Measurements from ENCODE around the gene MPP3.

MPP3 gene

DNA sequence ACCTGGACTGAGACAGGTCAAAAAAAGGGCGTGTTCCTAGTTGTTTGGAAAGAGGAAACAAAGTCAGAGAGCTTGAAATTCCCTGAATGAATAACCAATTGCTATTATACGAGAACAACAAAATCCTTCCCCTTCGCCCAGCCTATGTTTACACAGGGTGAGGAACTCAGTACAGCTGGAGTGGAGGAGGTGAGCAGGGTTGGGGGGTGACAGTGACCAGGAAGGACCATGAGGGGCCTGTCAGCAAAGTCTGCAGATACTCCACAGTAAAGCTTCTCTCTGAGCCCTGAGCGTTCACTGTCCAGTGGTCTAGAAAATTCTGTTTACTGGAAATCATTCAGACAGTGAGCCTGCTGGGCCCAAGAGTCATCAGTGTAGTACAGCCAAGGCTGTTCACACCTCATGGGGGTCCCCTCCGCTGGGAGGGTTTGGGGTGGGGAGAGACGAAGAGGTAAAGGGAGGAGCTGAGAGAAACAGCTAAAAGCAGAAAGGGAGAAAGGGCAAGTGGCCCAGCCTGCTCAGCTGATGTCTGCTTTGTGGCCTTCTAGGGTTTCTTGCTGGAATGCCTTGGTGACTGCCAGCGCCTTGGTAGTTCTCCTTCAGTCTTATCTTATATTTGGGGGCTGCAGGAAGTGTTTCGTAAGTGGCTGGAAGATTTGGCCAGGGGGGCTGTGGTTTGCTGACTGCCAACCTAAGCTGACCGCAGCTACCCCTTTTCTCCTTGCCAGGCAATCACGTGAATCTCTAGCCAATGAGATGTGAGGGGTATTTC lies 59.9 kb downstream of the MPP3 start:
- no peak for DNase-seq (ENCODE audit: low read depth)

DNA sequence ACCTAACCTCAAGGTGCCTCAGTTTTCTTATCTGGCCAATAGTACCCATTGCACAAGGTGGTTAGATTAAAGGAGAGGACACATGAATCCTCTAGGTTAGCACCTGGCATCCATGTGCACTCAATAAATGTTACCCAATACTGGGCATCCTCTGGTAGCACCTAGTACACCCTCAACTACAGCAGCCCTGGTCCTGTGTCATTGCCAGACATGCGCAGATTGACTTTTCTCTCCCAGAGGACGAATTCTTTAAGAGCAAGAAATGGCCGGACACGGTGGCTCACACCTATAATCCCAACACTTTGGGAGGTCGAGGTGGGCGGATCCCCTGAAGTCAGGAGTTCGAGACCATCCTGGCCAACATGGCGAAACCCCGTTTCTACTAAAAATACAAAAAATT lies 61.5 kb downstream of the MPP3 start:
- DNase-seq (ENCODE audit: low read depth) = no peak

DNA sequence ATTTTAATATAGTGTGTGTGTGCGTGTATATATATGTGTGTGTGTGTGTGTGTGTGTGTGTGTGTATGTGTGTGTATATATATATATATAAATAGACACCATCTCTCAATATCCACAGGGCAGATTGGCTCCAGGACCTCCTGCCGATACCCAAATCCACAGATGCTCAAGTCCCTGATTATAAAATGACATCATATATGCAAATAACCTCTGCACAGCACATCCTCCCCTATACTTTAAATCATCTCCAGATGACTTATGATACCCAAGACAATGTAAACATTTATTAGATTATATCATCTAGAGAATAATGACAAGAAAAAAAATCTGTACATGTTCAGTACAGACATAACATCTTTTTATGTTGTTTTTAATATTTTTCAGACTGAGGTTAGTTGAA lies 62.0 kb downstream of the MPP3 start:
- no peak for DNase-seq (ENCODE audit: low read depth)

DNA sequence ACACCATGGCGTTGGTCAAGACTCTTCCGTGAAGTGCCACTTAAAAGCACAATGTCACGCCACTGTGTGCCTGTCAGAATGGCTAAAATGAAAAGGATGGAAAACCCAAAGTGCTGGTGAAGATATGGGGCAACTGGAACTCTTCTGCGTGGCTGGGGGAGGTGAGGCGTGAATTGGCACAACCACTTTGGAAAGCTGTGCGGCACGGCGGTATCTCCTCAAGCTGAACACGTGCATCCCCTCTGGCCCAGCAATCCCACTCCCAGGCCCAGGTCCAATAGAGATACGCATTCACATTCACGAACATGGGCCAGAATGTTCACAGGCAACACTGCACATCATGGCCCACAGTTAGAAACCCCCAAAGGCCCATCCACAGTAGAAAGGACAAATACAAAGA lies 63.1 kb downstream of the MPP3 start:
- DNase-seq (ENCODE audit: low read depth) = no peak

DNA sequence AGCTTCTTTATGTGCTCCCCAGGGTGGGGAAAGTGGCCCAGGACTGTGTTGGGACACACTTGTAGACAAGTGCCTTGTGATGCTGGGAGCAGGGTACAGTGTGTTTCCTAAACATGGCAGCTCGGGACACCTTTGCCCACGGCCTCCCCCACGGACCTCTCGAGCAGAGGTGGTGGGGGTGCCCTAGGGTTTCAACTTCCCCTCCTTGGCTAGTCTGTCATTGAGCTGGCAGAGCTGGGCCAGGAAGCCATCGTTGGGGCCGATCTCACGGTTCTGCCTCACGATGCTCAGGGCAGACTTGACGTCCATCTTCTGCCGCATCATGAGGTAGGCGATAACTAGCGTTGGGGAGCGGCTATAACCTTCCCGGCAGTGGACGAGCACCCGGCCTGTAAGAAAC lies 63.5 kb downstream of the MPP3 start:
- no peak for DNase-seq (ENCODE audit: low read depth)

DNA sequence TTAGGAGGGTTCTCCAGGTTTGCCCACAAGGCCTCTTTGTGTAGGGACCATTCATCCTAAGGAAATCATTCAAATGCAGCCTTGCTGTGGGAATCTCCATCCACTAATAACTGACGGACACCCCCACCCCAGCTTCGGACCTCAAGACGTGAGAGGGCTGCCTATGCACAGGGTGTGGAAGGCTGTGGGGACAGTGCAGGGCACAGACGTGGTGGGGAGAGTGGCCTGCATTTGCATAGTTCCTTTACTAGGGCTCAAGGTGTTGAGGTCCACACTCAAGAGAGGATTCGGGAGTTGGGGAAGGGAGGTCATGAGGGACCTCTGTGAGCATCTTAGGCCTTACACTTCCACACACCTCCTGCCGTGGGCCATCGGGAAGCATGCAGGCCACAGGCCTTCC lies 64.0 kb downstream of the MPP3 start:
- no peak for DNase-seq (ENCODE audit: low read depth)

DNA sequence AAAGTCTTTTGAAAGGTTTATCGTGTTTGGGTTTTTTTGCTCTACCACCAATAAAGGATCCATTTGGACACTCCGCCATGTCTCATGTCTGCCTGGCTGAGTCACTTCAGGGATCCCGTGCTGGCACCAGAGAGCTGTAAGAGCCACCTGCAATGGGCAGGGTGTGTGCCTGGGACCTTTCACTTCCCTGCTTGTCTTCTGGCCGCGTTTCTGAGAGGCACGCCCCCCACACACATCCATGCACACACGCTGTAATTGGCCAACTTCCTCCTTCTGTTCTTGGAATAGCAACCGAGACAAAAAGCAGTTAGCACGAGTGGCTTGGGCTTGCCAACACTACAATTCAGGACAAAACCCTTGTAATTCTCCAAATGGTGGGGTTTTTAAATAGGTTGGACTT lies 64.6 kb downstream of the MPP3 start:
- no peak for DNase-seq (ENCODE audit: low read depth)

DNA sequence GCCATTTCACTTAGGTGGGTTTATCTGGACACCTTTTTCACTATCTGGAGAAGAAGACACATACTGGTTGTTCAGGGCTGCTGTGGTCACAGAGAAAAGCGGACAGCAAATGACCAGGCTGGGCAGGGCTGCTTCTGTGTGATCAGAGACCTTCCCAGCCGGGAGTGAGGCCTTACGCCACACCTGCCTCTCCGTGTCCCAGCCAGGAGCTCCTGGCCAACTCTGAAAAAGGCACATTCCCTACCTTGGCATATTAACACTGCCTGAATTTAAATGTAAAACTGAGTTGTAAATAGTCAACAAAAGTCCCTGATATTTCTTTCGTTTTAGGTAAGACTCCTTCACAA lies 65.3 kb downstream of the MPP3 start:
- DNase-seq (ENCODE audit: low read depth) = no peak

DNA sequence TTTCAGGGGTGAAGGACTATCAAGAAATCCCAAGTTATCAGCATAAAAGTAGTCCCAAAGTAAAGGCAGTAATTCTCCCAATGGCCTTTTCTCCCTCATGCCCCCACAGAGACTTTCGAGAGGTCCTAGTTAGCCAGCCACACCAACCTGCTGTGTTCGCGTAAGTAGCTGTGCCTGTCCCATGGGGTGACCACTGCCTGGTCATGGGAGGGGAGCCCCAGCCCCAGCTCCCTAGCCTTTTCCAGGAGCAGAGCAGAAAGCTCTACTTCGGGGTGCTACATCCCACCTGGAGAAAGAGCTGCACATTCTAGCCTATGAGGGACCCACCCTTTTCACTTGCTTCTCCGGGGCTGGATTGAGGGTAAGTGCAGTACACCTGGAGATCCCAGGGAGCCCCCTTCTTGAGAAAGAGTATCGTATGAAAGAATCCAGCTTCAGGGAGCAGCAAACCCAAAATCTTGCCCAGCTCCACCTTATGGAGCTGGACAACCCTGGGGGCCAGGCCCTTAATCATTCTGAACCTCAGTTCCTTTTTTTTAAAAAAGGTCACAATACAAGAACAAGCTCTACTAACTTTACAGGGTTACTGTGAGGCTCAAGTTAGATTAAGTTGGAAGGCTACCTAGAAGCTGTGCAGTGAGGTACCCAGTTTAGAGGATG lies 65.8 kb downstream of the MPP3 start:
- no peak for DNase-seq (ENCODE audit: low read depth)

DNA sequence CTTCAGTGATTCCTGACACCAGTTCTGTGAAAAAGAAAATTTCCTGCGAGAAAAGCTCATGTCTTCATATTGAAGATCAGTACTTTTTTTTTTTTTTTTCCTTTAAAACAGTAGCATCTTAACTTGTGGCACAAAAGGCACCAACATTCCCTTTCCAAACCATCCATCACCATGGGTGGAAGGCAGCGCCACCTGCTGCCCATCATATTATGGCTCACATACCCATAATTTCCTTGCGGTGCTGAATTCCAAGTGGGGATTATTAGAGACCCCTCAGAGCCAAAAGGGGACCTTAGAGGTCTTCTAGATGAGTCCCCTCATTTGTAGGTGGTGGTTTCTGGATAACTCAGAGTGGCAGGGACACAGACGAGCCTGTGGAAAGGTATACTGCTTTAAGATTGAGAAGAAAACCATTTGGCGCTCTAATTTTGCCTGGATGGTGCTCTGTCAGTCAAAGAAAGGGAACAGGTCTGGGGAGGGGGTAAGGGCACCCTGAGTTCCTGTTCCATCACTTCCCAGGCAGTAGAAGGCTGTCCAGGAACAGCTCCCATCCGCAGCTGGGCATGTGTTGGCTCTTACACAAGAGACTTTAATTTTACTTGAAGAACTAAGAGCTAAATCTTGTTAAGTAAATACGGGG lies 66.4 kb downstream of the MPP3 start:
- DNase-seq (ENCODE audit: low read depth) = peak; percentile 23

DNA sequence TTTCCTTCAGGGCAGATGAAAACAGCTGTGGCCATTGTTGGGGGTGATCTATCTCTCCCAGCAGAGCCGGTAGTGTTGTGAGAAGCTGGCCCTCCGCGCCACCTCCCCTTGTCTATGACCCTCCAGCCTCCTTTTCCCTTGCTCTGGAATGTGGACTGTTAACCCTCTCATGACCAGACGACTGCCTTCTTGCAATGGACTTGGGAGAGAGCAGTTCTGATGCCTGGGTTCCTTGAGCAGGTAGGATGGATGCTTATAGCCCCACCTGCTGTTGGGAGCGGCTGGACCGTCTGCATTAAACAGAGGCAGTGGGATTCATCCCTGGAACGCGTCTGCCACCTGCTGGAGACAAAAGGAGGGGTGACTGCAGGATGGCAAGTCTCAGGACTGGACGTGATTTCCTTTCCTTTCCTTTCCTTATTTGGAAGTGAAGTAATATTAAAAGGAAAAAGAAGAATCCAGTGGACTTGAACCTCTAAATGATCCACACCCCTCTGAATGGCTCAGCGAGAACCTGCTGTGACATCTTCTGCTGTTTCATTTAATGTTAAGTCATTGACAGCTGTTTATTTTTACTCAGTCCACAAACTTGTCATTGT lies 72.6 kb downstream of the MPP3 start:
- DNase-seq (ENCODE audit: low read depth) = peak; percentile 84

DNA sequence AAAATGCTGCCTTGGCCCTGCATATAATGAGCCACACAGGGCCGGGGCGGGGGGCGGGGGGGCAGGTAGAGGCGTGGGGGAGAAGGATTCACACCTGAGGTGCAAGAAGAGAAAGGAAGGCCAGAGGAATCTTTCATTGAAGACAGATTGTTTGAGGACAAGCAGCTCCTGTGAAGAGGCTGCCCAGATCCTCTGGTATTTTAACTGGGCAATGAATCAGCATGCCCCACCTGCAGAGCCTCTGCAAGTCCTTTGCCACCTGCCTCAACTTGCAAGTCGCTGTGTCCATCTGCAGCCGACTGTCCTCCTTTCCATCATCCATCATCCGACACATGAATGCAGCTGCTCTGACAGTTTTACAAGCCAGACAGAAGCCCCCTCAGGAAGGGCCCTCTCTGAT lies 73.1 kb downstream of the MPP3 start:
- no peak for DNase-seq (ENCODE audit: low read depth)

DNA sequence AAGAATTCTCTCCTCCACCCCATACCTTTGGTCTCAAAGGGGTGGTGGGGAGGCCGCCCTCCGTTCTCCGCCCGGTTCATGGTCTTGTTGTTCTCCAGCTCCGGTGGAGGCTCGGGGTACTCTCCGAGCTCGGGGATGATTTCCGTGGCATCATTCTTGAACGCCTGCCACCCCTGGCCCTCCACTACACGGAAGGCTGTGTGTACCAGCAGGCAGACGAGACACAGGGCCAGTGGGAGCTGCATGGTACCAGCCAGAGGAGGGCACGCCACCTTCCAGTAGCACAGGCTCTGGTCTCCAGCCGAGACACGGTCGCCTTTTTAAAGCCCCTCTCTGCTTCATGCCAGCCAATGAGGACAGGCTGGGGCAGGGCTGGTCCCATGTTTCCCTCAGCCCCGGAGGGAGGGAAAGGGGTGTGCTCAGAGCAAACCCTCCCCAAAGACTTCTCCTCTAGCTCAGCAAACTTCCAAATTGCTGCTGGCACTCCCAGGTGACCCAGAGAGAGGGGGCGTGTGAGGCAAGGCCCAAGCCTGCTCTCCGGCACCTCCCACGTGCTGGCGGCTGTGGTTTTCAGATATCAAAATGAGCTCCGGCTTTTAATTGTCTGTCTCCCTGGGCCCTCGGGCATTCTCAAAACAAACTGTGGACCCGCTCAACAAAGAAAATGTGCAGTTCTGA lies 74.3 kb downstream of the MPP3 start, which contains the start of gene SOST:
Gene SOST, minus strand, starts transcription at position 295 of the 678 bp plus-strand sequence. Its CDS starts 50 bp downstream, at position 245.
- DNase-seq (ENCODE audit: low read depth) = no peak

DNA sequence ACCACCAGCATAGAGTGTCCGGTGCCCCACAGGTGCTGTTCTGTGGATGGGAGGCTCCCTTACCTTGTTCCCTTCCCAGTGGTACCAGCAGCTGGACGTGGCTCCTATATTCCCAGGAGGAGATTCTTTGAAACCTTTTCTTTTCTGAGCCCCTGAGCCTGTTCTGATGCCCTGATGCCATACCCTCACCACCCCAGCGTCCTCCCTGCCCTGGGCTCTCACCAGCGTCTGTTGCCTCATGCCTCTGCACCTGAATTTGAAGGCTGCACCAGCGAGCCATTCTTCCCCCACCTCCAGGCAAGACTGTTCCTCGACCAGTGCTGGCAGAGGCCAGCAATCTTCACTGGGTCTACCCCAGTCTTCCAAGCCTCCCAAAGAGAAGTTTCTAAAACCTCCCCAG lies 74.9 kb downstream of the MPP3 start:
- DNase-seq (ENCODE audit: low read depth) = no peak

DNA sequence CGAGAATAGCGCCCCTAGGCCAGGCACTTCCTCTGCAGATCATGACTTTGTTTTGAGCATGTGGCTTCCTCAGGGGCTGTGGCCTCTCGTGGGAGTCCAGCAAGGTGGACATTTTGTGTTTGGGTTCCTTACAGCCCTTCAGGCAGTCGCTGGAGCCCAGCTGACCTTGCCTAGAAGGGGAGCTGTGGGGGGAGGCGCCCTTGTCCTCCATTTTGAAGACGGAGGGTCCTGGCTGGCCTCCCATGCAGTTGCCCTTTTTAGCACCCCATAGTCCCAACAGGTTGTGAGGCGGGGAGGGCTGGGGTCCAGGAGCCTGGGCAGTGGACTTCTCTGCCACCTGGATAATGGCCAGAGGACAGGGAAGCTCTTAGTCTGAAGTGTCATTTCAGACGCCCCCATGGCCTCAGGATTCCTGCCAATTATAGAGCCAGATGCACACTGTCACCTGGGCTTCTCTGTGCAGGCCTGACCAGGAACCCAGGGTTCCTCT lies 75.7 kb downstream of the MPP3 start:
- no peak for DNase-seq (ENCODE audit: low read depth)

DNA sequence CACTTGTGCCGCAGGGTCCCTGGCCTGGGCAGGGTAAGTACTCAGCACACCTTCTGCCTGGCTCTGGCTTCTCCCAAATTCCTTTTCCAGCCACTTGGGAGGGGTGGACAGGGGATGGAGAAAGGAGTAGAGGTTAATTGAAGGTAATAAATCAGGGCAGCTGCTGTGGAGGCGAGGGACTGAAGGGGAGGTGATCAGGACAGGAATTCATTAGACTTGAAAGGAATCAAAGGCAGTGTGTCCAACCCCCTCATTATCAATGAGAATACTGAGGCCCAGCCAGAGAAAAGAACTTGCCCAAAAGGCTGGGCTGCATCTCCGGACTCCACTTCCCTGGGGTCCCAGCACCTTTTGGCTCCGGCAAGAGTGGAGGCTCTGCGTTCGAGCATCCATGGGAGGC lies 76.7 kb downstream of the MPP3 start:
- DNase-seq (ENCODE audit: low read depth) = no peak

DNA sequence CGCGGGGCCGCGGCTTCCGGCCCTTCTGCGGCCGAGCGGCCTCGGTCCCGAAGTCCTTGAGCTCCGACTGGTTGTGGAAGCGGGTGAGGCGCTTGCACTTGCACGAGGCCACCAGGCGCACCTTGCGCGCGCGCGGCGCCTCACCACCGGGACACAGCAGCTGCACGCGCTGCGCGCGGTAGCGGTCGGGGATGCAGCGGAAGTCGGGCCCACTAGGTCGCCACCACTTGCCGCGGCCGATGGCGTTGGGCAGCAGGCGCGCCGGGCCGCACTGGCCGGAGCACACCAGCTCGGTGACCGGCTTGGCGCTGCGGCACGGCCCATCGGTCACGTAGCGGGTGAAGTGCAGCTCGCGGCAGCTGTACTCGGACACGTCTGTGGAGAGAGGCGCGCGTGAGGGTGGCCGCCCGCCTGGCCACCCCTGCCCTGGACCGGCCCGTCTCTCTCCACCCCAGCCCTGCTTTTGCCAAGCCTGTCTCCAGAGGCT lies 77.5 kb downstream of the MPP3 start:
- no peak for DNase-seq (ENCODE audit: low read depth)

DNA sequence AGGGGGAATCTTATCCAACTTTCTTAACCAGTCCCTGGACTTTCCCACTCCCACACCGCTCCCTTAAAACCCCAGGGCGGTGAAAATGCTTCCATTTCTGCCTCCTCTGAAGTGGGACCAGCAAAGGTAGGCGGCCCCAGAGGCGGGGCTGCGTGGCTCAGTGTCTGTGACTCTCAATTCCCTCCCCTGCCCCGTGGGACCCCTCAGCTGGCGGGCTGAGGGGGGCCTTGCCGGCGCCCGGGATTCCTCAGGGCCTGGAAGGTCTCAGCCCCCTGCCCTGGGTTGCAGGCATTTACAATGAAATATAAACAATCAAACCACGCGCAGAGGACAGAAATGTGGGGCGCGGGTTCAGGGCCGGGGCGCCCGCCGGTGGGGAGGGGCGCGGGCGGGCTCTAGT lies 78.0 kb downstream of the MPP3 start:
- DNase-seq (ENCODE audit: low read depth) = no peak

DNA sequence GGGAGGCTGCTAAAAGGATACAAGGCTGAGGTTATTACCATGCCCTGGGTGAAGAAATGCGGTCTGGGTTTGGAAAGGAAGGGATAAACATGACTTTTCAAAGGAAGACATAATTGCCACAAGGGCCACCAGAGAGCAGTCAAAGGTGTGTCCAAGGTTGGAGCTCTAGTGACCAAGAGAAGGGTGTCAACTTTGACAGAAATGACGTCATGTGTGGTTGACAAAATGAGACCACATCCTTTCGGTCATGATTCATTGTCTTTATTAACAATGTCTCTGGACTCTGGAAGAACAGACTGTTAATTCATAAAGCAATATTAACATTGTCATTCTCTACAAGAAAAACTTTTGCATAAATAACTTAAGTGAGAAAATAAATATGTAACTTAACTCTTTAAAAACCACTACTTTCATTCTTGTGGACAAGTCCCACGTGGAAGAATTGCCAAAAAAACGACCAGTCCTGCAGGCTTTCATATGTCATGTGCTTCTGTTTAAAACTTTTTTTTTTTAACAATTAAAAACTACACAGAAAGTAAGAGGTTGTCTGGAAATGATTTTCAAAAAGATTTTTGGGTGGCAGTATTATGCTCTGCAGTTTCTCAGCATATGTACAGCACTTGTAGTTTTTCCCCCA lies 79.3 kb downstream of the MPP3 start:
- DNase-seq (ENCODE audit: low read depth) = no peak

Data from T follicular helper cell (primary cell).